ENCODE measurements around the gene THYN1. TPM values are rescaled to one million over a fixed set of nuclear protein-coding genes. Genes with fewer than 3 reads are reported as not detected.
"Not testable (repeated sequence)": the region's sequence is repeated elsewhere in the genome, so short reads cannot be mapped to it uniquely, and the experiment has no call there.

Gene THYN1
- total RNA-seq: 41.5 TPM

DNA sequence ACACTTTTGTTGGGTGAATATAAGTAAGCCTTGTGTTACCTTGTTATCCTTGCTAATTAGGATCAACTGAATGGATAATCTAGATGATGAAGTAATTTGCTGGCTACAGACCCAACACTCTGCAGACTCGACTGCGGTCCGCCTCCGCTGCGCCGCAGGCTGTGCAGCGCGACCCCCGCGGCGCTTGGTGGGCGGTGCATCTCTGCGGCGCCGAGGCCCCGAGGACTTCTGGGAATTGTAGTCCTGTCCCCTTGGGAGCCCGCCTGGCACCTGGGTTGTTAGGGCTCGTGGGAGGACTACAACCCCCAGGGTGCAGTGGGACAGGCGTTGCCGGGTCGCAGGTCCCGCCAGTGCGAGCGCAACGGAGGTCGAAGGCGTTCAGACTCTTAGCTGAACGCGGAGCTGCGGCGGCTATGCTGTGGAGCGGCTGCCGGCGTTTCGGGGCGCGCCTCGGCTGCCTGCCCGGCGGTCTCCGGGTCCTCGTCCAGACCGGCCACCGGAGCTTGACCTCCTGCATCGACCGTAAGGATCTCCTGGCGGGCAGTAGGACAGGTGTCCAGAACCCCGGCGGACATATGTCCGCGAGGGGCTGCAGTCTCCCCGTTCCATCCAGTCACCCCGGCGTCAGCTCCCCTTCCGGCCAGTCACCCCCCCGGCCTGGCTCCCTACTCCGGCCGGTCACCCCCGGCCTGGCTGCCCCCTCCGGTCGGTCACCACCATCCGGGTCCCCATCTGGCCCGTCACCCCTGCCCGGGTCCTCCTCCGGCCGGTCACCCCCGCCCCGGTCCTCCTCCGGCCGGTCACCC, at the start of gene THYN1, which contains the start of gene ACAD8:
TSS of gene THYN1 (minus strand) at position 165 of the 806 bp plus-strand sequence. CDS start 470 bp downstream, outside the sequence.
TSS of gene ACAD8 (plus strand) at position 381 of the 806 bp plus-strand sequence. CDS start at position 414, 33 bp downstream.
- peak; percentile 95 for DNase-seq

DNA sequence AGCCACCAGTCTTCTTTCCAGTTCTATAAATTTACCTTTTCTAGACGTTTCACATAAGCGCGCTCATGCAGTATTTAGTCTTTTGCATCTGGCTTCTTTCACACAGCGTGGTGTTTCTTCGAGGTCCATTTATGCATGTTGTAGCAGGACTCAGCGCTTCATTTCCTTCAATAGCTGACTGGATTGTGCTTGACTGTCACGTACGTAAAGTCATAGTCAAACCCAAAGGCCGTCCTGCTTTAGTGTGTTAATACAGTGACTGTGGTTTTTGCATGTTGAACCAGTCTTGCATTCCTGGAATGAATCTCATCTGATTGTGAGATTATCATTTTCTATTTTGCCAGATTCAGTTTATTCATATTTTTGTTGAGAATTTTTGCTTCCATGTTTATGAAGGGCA, 41.5 kb upstream of the THYN1 start:
- DNase-seq: no peak

DNA sequence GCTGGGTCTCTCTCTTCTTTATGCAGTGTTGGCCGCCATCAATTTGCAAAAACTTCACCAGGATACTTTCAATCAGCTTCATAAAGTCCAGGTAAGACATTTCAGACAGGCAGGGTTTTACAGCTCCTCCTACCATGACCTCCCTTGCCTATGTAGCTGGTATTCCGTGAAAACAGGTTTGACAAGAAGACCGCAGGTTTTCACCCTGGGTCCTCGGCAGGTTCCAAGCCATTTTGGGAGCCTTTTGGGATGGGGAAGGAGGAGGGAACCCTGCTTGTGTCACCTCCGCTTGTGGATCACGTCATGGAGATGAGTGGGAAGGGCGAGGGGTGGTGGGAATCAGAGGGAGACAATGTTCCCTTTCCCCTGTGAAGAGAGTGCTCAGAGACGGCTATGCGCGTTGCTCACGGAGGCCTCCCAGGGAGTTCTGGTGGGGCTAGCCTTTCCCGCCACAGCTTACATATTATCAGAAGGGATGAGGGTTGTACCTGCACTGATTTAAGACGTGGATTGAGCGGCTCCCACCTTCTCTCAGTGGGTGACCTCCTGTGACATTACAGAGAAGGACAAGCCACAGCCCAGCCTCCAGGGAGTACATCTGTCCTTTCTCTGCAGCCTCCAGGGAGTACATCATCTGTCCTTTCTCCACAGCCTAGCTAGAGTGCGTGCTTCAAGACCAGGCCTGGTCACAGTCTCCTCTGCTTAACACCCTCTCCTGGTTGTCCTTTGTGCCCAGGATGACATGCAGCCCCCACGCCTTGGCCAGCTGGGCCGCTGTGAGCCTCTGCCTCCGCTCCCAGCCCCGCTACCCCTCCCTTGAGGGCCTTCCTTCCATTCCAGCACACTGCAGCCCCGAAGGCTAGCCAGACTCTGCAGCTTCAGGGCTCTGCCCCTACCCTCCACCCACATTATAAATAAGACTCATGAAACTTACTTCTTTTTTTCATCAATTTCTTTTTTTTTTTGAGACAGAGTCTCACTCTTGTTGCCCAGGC, 40.3 kb upstream of the THYN1 start:
- no peak for DNase-seq

DNA sequence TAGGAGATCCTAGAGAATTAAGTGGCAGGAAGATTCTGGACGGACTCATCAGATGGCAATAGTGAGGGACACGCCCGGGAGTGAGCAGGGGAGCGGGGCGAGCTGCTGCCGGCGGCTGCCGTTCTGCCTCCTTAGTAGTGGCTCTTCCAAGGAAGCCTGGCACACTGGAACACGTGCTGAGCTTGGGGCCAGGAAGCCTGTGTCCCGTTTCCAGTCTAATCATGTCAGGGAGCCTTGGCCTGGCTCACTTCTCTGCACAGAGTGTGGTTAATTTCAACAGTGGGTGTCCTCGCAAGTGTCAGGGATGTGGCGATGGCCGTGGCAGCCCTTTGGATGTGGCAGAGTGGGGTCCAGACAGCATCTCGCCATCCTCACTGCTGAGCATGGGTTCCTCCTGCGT, 39.5 kb upstream of the THYN1 start:
- no peak for DNase-seq

DNA sequence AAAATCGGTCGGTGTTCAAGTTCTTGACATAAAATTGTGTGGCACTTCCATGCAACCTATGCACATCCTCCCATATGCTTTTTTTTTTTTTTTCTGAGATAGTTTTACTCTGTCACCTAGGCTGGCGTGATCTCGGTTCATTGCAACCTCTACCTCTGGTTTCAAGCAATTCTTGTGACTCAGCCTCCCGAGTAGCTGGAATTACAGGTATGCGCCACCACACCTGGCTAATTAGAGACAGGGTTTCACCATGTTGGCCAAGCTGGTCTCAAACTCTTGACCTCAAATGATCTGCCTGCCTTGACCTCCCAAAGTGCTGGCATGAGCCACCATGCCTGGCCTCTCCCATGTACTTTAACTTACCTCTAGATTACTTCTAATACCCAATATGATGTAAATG, 38.0 kb upstream of the THYN1 start:
- no peak for DNase-seq

DNA sequence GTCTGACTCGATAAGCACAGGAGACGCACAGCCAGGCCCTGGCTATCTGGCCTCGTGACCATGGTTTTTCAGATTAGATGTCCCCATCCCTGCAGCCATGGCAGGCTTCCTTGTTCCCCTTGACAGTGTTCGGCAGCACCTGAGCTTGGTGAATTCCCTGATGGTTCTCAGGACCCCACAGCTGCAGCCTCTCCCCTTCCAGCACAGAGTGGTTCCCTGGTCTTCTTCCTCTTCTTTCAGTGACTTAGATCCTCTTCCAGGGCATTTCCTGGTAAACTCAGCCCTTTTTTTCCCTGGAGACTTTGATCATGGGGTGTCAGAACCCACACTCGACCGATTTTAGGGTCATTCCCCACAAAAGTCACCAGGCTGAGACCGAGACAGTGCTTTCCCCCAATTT, 37.5 kb upstream of the THYN1 start:
- no peak for DNase-seq

DNA sequence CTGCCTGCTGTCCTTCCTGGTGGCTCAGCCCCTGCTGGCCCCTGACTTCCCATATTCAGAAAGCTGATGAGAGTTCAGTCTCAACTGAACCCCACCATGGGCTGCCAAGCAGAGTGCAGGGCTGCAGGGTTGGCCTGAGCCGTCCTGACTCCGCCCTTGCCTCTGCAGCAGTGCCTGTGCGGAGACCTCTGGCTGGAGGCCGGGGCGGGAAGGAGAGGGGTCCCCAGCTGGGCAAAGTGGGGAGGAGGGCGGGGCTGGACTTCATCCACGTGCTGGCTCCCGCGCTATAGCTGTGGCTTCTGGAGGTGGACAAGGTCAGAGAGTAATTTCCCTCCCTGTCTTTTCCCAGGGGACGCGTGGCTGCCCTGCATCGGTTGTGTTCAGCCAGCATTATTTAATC, 36.6 kb upstream of the THYN1 start:
- DNase-seq: no peak

DNA sequence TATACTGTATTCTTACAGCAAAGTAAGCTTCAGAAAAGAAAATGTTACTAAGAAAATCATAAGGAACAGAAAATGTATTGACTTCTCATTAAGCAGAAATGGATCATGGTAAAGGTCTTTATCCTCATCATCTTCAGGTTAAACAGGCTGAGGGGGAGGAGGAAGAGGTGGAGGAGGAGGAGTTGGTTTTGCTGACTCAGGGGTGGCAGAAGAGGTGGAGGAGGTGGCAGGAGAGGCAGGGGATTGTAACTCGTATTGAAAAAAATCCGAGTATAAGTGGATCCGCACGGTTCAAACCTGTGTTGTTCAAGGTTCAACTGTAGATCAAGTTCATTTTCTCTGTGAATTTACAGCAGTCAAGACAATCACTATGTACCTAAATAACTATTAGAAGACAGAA, 36.0 kb upstream of the THYN1 start:
- DNase-seq: no peak

DNA sequence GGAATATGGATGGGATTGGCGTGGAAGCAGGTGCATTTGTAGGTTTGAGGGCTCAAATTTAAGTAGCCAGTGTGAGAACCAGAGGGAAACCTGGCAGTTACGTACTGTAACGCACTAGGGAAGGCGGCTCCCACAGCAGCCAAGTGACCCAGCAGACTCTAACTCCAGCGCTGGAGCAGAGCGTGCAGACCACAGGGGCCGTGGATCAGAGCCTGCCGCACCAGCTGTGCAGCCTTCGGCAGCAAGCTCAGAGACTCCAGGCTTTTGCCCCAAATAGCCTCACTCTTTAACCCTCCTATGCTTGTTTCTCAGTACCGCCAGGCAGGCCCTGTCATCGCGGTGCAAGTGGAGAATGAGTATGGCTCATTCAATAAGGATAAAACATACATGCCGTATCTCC, 35.3 kb upstream of the THYN1 start:
- DNase-seq: no peak

DNA sequence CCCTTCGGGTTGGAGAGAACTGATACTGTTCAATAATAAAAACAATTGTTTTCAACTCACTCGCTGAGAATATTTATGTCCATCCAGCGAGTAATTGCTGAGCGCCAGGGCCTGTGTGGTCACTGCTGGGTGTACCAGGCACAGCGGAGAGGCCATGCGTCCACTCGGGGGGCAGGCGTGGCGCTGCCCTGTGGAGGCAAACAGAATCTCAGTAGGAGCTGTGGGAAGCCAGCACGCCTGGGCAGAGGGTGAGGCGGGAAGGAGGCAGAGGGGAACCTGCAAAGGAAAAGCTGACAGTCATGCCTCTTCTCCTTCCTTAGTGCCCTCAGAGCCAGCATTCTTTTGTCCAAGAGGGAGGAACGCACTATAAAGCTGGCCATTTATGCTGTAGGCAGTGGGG, 34.4 kb upstream of the THYN1 start:
- DNase-seq: no peak

DNA sequence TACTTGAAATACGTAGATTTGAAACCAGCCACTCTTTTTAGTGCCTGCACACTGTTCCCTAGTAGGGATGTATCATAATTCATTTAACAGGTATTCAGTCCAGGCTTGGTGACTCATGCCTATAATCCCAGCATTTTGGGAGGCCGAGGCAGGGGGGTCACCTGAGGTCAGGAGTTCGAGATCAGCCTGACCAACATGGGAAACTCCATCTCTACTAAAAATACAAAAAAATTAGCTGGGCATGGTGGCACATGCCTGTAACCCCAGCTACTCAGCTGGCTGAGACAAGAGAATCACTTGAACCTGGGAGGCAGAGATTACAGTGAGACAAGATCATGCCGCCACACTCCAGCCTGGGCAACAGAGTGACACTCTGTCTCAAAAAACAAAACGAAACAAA, 31.2 kb upstream of the THYN1 start:
- DNase-seq: not testable (repeated sequence)

DNA sequence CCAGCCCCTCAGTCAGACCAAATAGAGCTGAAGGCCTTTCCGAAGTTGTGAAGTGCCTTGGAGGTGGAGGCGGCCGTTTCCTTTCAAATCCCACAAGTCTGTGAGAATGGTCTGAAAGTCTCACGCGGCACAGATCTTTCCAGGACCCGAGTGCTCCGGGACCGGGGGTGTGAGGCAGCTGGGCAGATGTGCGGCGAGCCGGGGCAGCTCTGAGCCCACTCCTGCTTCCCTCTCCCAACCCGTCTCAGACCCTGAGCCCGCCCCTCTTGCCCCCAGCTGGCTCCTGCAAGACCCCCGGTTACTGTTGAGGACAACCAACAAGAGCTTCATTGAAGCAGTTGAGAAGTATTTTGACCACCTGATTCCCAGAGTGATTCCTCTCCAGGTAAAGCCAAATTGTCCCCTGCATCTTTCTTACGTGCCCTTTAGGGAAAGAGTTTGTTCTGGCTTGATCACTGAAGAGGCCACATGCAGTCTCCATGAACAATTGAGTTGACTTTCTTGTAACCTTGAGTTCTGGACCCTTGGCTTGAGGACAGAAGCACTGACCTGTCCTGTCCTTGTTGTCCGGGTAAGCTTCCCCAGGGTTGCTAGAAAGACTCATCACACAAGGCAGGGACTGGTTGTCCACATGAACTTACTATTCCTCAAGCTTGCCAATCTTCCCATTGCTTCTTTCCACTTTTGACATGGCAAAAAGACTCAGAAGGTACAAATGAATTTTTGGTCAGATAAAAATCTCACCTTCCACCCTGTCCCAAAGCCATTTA, 30.5 kb upstream of the THYN1 start:
- DNase-seq: no peak

DNA sequence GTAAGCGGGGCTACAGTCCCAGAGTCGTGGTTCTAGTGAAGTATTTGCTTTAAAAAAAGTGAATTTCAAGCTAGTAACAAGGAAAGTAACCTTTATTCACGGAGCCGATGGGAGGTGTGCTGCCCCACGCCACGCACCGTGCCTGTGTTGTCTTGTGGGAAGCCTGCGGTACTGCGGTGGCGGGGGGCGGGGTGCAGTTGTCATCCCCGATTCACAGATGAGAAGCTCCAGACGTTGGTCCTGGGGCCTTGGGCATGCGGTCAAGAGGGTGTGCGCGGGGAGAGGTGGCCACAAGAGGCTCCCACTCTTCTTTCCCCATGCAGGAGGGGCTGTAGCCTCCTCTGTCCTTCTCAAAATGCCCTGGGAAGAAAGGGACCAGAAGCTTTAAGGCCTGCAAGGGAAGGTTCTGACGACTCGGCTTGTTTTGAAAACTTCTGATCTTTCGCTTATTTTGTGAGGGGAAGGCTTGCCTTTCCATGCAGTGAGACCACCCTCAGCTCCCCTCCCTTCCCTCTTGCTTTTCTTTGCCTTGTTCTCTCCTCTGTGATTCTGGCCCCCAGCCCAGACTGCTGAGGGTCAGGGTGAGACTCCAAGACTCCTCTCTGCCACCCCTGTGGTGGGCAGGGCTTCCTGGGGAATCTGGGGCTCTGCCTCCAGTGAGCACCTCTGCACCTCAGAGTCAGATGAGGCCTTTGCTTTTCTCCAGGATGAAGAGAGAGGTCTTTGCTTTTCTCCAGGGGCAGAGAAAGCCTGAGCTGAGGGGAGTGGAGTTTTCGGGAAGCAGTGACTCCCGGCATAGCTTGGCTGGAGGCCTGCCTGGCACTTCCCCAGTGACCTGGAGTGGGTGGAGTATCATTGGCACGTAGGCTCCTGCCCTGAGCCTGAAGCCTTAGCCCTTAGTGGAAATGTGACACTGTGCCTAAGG, 29.2 kb upstream of the THYN1 start:
- no peak for DNase-seq

DNA sequence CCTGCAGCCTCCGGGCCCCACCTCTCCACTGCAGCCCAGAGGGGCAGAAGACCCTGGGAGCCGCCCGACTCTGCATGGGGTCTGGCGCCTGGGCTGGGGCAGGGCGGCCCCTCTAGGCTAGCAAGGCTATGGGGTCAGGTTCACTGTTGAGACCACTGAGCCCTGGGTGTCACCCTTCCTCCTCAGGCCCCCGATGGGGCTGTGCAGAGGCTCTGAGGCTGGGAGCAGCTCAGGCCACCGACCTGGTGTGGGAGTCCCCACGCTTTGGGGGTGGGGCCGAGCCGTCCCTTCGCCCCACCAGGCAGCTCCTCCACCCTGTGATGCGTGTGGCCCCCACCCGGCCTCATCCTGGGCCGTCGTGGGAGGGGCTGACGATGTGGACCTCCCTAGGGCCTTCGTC, 28.5 kb upstream of the THYN1 start:
- DNase-seq: not testable (repeated sequence)

DNA sequence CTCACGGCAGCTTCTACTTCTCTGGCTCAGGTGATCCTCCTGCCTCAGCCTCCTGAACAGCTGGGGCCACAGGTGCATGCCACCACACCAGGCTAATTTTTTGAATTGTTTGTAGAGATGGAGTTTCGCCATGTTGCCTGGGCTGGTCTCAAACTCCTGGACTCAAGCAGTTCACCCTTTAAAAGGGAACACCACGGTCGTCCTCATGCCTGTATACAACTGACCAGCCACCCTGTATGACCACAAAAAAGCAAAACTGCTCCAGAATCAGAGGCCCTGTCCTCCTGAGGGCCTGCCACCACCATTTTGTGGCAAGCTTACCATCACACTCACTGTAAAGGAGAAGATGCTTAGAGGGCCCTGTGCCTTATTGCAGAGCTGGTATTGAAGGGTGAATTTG, 25.2 kb upstream of the THYN1 start:
- DNase-seq: no peak

DNA sequence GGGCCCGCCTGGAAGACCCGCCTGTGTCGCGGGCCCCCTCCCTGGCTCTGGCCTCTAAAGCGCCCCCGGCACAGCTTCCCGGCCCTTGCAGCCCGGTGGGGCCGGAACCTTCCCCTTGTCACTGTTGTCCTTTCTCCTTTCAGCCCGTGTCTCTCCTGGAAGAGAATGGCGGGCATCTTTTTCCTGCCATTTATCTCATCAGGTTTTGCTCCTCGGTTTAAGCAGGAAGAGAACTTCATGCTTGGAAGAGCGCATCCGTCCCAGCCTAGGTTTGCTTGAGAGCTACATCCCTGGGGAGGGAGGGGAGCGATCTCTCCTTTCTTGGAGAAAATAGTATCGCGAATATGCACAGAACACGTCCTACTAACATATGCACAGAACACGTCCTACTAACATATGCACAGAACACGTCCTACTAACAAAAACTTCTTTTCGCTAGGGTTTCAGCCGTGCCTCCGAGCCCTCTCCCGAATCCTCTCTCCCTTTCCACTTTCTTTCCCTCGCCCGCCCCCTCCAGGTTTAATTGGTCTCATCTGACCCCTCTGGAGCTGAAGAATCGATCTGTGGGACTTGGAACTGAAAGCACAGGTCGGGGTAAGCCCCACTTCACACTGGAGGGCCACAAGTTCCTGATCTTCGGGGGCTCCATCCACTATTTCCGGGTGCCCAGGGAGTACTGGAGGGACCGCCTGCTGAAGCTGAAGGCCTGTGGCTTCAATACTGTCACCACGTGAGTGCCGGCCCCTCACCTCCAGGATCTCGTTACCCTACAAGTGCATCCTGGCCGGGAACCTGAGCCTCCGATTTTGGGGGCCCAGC, 24.2 kb upstream of the THYN1 start:
- DNase-seq: no peak

DNA sequence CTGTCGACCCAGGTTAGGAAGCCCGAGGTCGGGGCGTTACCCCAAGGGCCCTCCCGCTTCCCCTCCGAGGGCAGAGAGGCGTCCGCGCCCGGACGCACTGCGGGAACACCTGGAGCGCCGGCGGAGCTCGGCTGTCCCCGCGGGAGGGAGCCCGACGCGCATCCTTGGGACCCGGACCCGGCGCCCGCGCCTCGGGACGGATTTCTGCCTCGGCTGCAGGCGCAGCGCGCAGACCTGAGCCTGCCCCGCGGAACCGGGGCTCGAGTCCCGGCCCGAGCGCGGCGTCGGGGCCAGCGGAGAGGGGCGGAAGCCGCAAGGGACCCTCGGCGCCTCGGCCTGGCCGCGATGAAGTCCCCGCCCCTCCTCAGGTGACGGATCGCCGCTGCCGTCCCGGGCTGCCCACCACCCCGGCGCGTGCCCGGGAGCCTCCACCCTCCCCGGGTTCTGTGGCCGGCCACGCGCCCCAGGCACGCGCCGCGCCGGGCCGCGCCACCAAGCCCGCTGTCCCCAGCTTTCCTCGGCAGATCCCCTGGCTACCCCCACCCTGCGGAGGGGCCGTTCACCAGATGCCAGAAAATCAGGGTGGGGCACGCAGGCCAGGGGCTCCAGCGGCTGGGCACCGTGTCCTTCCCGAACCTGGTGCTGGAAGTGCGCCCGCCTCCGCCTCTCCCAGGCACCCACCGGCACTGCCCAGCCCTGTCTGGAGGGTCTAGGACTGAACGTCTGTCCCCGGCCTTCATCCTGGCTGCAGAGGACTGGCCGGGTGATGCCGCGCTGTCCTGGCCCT, 23.4 kb upstream of the THYN1 start:
- no peak for DNase-seq

DNA sequence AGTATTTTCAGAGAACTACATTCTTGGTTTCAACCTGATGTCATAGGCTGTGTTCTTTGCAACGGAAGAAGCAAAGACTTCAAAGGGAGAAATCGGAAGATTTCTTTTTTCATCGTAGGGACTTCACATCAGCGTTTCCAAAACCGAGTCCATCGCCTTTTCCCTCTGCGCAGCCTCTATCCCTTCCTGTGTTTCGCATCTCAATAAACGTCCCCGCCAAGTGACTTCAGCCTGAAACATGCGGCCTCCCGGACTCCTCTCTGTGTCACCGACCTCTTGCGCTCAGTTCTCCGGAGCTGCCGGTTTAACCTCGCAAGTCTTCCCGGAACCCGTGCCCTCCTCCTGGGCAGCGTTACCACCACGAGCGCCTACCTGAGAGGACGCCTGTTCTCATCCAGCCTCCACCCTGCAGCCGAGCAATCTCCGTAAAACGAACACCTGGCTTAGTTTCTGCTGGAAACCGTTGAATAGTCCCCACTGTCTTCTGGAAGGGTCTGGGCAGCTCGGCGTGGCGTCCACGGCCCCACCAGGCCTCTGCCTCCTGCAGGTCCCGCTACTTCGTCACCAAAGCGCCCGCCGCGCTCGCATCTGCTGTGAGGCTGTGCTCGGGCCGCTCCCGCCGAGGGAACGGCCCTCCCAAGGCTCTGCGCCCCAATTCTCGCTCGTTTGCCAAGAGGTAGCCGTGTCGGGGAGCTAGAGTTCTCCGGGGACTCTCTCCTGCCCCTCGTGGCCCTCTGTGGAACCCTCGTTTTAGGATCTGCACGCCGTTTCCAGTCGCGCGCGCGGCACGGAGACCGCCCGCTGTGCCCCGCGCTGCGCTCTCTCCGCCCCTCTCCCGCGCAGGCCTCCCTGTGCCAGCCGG, 22.6 kb upstream of the THYN1 start, which contains the start of gene GLB1L3:
TSS of gene GLB1L3 (plus strand) at position 846 of the 862 bp plus-strand sequence. CDS start 362 bp downstream, outside the sequence.
- DNase-seq: peak; percentile 72

Measured in occipital lobe (tissue), 2 donors.